ENCODE results near the gene CHST11. TPM values are rescaled to one million over a fixed set of nuclear protein-coding genes. Genes with fewer than 3 reads are reported as not detected.

The CHST11 gene
- 5.7 and 6.1 TPM in 2 replicates for total RNA-seq

DNA sequence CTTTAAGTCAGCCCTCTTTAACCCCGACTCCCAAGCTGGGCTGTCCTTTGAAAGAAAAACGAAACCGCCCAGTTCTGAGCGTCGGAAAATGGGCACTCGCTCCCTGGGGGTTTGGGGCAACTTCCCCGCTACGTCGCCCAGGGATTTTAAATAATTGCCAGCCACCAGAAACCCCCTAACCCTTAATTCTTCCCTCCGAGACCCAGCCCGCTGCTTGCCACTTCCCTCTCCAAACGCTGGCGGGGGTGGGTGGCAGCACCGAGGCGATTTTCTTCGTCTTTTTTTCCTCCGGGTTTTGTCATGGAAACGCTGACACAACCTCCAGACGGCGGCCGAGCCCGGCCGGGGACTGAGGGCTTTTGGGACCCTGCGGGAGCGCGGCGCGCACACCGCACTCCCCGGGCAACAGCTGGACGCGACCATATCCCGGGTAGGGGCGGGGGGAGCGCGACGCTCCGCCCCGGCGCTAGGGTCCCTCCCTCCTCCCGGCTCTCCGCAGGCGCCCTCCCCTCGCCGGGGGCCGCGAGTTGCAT is at the start of gene CHST11:
TSS of gene CHST11 (plus strand) at position 532 of the 533 bp plus-strand sequence.

Other genes starting within 250 kb of the CHST11 start
- gene TXNRD1, start 241.2 kb upstream of the CHST11 start, total RNA-seq, result 863 and 892 TPM in 2 replicates
- gene EID3, start 153.2 kb upstream of the CHST11 start, total RNA-seq, result 21.5 and 22.6 TPM in 2 replicates